ENCODE data around the gene LTBP3.

LTBP3 gene

GRCh38 chr11:65576867-65577755, 19.0 kb upstream of the LTBP3 start:
- Histone ChIP-seq H3K27ac (ENCODE audit: extremely low read depth, low read depth, low read length) (no peak overlapping the region), H3K36me3 (ENCODE audit: control insufficient read depth in 2 of 2, insufficient read depth in 1 of 2, low read length in 2 of 2) (peaks cover 0 to 14% of the 10 kb centered on the region in 2 experiments; a peak in 1 of 3 replicates), H3K4me1 (ENCODE audit: control insufficient read depth, insufficient read depth, low read length) (peaks cover 9% of the 10 kb centered on the region; the same call in 1 of the 2 replicates), H3K9me3 (ENCODE audit: control insufficient read depth, insufficient read depth, low read depth, low read length) (no peaks in the 10 kb centered on the region), H3K4me3 (ENCODE audit: low read depth, low read length) (no peak overlapping the region)
- POLR2A ChIA-PET = interaction anchor here (0.6 to 1.3 kb wide), 3 partner anchors 10 to 168 kb away, joined by 3 to 4 read pairs (median 3); no protein-coding TSS in a partner anchor
- CTCF ChIA-PET = interaction anchor here (0.6 to 3.5 kb wide), 5 partner anchors 11 to 105 kb away, joined by 3 to 28 read pairs (median 4); partner anchors contain the start of gene KCNK7
- TF ChIP-seq GLIS2 (tag by site-specific recombination; IDR thresholded peaks at IDR 0.05) = peak; percentile 52; the same call in 1 of the 2 replicates
- peak; percentile 77 for TF ChIP-seq GLIS1 (tag by site-specific recombination; IDR thresholded peaks at IDR 0.05)
- TF ChIP-seq PRDM10 (tag by site-specific recombination; IDR thresholded peaks at IDR 0.05) = peak; percentile 65
- TF ChIP-seq ZBTB8A (tag by site-specific recombination; IDR thresholded peaks at IDR 0.05) = peak; percentile 41; the same call in 1 of the 2 replicates
- TF ChIP-seq ZNF600 (tag by site-specific recombination; IDR thresholded peaks at IDR 0.05) = peak; percentile 48; the same call in 1 of the 2 replicates
- peak; percentile 76 for TF ChIP-seq ZNF692 (tag by site-specific recombination; IDR thresholded peaks at IDR 0.05)
- TF ChIP-seq ZNF521 (tag by site-specific recombination; IDR thresholded peaks at IDR 0.05) = no peak
- 0 out of 2 replicates have a peak, but pooled peaks have one; percentile 22 for TF ChIP-seq ZFP69B (tag by site-specific recombination; IDR thresholded peaks at IDR 0.05)
- peak; percentile 70; the same call in 1 of the 2 replicates for TF ChIP-seq KLF17 (tag by site-specific recombination; IDR thresholded peaks at IDR 0.05)
- peak; percentile 92 for TF ChIP-seq KLF1 (tag by site-specific recombination; IDR thresholded peaks at IDR 0.05)
- TF ChIP-seq ZNF777 (tag by site-specific recombination; IDR thresholded peaks at IDR 0.05; ENCODE audit: borderline replicate concordance) = no peak
- no peak for TF ChIP-seq ZNF274 (IDR thresholded peaks at IDR 0.05; ENCODE audit: low read length)
- no peak for TF ChIP-seq ZNF274 (tag by site-specific recombination; IDR thresholded peaks at IDR 0.05; ENCODE audit: borderline replicate concordance)
- no peak for TF ChIP-seq YY2 (tag by site-specific recombination; IDR thresholded peaks at IDR 0.05)
- no peak for TF ChIP-seq HOXC10 (CRISPR knock-in tag; IDR thresholded peaks at IDR 0.05)
- TF ChIP-seq KLF7 (tag by site-specific recombination; IDR thresholded peaks at IDR 0.05; ENCODE audit: borderline replicate concordance) = no peak
- 0 out of 2 replicates have a peak, but pooled peaks have one; percentile 12 for TF ChIP-seq PATZ1 (tag by site-specific recombination; IDR thresholded peaks at IDR 0.05)
- TF ChIP-seq ZNF335 (tag by site-specific recombination; conservative IDR thresholded peaks at IDR 0.05) = peak; percentile 32; the same call in 1 of the 2 replicates
- TF ChIP-seq ZIC2 (tag by site-specific recombination; IDR thresholded peaks at IDR 0.05) = peak; percentile 92

Measured in HEK293 (cell line).